ENCODE measurements around the gene FSTL5. TPM values are rescaled to one million over a fixed set of nuclear protein-coding genes. Genes with fewer than 3 reads are reported as not detected.
A peak's percentile ranks its signal among the peaks of the same experiment; 100 is the strongest.

FSTL5 gene
- total and polyA plus RNA-seq, 10 of the 15 experiments (the other 5 are each of a cell fraction or from before 2014, with no cell fraction given), result 0.04 to 2.4 (median 0.08) TPM; not detected in 4

GRCh38 chr4:161767116-161767515, 396.7 kb downstream of the FSTL5 start:
- H4K20me1 ChIP-seq (ENCODE audit: control insufficient read depth, insufficient read depth), result no peaks in the 10 kb centered on the region
- CTCF ChIA-PET, result interaction anchor here (1.4 kb wide), 1 partner anchor 9 kb away, joined by 4 read pairs; no protein-coding TSS in a partner anchor

More at GRCh38 chr4:161767116-161767515, 396.7 kb downstream of the FSTL5 start:
- Histone ChIP-seq H3K4me3 (no peak overlapping the region), H3K4me2 (ENCODE audit: control insufficient read depth, insufficient read depth) (no peak overlapping the region), H3K4me1 (ENCODE audit: control insufficient read depth, insufficient read depth, low read length) (no peaks in the 10 kb centered on the region), H3K27ac (ENCODE audit: control insufficient read depth, insufficient read depth) (no peak overlapping the region), H3K9me3 (replicated peaks; ENCODE audit: control insufficient read depth, insufficient read depth, low read length) (no peaks in the 10 kb centered on the region), H2AFZ (ENCODE audit: control insufficient read depth, low read depth, low read length) (no peak overlapping the region), H3K36me3 (ENCODE audit: control insufficient read depth in 2 of 2, insufficient read depth in 2 of 2, low read length in 1 of 2) (no peaks in the 10 kb centered on the region), H3K27me3 (replicated peaks in 1 of 2; ENCODE audit: control insufficient read depth in 2 of 2, insufficient read depth in 2 of 2, low read length in 1 of 2) (no peaks in the 10 kb centered on the region), H3K9ac (ENCODE audit: control insufficient read depth, insufficient read depth, low read length) (no peak overlapping the region), H3K79me2 (ENCODE audit: control insufficient read depth, insufficient read depth, low read length) (no peaks in the 10 kb centered on the region)
- ChIA-PET POLR2A (interaction anchor here (0.6 kb wide), 1 partner anchor 41 kb away, joined by 4 read pairs; no protein-coding TSS in a partner anchor), RAD21 (ENCODE audit: unreplicated experiment) (no interaction called here), SMC1A (ENCODE audit: uncharacterized antibody, unreplicated experiment) (interaction anchor here (0.7 to 1.4 kb wide), 4 partner anchors 8 to 117 kb away, joined by 3 read pairs; no protein-coding TSS in a partner anchor)
- intact Hi-C loops (cut with micrococcal nuclease; ENCODE audit: unreplicated experiment), result no loop called here
- WGBS (ENCODE audit: insufficient coverage, insufficient replicate concordance, low lambda C conversion rate, missing lambda C conversion rate), result 15% methylated on average over 5 of the region's 5 CpGs
- peak; percentile 88 for ATAC-seq
- DNase-seq (ENCODE audit: low read depth, low spot score), result no peak
- peak; percentile 64 for TF ChIP-seq ZBTB40 (IDR thresholded peaks at IDR 0.05; ENCODE audit: borderline replicate concordance)
- no peak for TF ChIP-seq FOXK2 (IDR thresholded peaks at IDR 0.05)
- no peak for FAIRE-seq
- in situ Hi-C loops (cut with MboI), result no loop called here
- BruUV-seq (replicated peaks), result no TSS peak

Measured in GM12878 (cell line).